ENCODE data around the gene CDKN2B.

CDKN2B gene

GRCh38 chr9:21993893-21994555 lies 15.1 kb downstream of the CDKN2B start, which contains the start of gene CDKN2A:
CDKN2A (minus strand) TSS chr9:21994392.
- no peak for DNase-seq (ENCODE audit: low spot score)

DNA sequence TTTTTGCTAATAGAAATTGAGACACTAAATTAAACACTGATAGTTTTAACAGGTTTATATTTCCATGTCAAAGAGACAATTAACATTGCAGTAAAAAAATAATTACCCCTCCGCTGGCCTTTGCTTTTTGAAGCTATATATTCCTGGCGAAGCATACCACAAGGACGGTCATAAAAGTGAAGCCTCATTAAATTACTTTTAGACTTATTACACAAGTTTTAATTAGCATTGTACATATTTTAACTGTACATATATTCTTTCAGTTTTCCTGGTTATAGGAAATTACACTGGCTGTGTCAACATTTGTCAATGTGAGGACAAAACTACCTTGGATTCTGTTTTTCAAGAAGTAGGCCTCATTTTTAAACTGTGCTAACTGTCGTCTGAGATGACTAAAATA lies 16.1 kb downstream of the CDKN2B start:
- no peak for DNase-seq (ENCODE audit: low spot score)

DNA sequence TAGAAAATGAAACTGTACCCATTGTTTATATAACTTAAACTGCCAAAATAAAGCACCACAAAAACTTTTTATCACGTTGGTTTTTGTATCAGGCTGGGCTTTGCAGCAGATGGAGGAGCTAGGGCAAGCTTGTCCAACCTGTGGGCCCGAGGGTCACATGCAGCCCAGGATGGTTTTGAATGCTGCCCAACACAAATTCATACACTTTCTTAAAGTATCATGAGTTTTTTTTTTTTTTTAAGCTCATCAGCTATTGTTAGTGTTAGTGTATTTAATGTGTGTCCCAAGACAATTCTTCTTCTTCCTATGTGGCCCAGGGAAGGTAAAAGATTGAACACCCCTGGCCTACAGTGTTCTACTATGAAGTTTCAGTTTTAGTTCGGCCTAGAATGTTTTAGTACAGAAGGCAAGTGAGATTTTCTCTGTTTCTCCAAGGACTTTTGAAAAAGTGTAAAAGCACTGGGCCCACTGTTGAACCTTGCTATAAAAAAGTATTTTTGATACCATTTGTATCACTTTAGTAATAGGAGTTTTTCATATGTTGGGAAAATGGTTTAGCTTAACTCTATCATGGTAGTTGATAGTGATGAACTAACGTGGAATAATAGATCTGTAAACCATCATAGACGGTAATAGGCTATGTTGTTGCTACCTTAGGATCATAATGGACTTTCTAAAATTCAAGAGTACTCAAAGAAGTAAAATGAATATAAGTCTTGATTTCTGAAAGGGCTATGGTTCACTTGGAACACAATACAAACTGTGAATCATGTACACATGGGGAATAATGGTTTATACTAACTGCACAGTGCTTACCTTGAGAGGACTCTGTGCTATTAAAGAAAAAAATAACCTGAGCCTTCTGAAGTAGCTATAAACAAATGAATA lies 17.8 kb downstream of the CDKN2B start:
- no peak for DNase-seq (ENCODE audit: low spot score)

- DNase-seq (ENCODE audit: low spot score) = no peak
Observed at GRCh38 chr9:21989440-21990189, 19.5 kb downstream of the CDKN2B start.

DNA sequence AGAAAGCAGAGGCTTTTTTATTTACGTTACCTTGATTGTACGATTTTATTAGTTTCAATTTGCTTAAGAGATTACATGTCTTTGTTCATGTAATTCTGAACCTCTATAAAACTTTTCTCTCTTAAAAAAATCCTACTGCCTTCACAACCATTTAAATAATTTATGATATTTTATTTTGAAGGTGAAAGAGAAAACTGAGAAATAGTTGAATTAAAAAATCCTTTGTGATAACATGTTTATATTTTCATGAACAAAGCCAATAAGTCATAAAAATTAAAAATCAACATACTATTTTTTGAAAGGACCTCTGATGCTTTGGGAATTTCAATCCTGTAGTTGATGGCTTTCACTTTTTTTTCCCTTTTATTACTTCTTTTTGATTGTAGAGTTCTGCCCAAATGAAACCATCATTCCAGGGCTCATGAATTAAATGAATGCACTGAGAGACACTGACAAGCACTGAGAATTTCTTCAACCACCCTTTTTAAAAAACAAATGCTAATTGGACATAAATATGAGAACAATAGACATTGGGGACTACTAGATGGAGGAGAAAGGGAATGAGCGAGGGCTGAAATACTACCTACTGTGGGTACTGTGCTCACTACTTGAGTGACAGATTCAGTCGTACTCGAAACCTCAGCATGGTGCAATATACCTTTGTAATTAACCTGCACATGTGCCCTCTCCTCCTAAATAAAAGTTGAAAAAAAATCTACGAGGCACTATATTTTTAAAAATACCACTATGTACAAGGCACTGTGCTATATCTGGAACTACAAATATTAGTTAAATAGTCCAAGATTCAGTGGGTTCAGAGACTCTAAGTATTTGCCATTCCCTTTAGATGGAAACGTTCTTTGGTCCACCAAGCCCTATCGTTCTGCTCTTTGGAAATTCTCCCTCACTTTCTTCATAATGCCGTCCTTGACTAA lies 20.8 kb downstream of the CDKN2B start:
- DNase-seq (ENCODE audit: low spot score) = no peak

- no peak for DNase-seq (ENCODE audit: low spot score)
Observed at GRCh38 chr9:21985964-21986667, 23.0 kb downstream of the CDKN2B start.

DNA sequence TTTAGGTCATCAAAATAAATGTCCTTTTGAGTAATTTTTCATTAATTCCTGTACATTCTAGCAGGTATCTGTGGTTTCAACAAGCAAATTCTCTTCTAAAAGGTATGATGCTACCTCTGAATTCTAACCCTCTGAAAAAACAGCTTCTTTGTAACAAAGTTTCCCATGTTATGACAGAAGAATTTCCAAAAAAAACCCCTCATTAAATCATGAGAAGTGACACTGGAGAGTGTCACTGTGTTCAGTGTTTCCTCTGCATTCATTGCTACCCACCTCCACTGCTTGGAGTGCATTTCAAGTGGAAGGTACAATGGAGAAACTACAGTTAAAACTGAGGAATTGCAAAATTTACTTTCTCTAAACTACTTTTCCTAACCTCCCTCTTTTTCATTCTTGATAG lies 25.0 kb downstream of the CDKN2B start:
- DNase-seq (ENCODE audit: low spot score) = no peak

DNA sequence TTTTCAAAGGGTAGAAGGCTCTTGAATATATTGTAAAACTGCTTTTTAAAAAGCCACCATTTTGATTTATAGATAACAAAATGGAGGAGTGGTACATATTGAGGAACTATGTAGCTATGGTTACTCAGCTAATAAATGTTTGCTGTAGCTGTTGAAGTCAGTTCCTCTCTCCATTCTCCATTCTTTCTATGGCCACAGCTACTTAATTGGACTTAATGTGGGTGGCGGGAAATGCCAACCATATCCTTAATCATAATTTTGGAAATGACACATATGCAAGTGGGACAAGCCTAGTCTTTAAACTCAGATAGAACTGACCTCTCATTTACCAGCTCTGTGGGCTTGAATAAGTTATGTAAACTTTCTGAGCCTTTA lies 25.6 kb downstream of the CDKN2B start:
- DNase-seq (ENCODE audit: low spot score) = no peak

- no peak for DNase-seq (ENCODE audit: low spot score)
Observed at GRCh38 chr9:21982861-21983560, 26.1 kb downstream of the CDKN2B start.

- DNase-seq (ENCODE audit: low spot score) = no peak
Observed at GRCh38 chr9:21982391-21982790, 26.7 kb downstream of the CDKN2B start.

DNA sequence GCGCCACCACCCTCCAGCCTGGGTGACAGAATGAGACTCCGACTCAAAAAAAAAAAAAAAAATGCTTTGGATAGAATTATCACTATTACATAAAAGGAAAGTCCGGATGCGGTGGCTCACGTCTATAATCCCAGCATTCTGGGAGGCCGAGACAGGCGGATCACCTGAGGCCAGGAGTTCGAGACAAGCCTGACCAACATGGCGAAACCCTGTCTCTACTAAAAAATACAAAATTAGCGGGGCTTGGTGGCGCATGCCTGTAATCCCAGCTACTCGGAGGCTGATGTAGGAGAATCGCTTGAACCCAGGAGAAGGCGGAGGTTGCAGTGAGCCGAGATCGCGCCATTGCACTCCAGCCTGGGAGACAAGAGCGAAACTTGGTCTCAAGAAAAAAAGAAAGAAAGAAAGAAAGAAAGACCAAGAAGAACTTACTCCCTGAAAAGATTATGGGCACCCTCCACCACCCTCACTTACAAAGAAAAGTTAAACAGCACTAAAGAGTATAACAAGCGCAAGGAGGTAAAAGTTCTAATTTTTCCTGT lies 32.7 kb downstream of the CDKN2B start:
- DNase-seq (ENCODE audit: low spot score) = no peak

GRCh38 chr9:21974722-21975409 lies 34.2 kb downstream of the CDKN2B start:
- DNase-seq (ENCODE audit: low spot score) = peak; percentile 16

DNA sequence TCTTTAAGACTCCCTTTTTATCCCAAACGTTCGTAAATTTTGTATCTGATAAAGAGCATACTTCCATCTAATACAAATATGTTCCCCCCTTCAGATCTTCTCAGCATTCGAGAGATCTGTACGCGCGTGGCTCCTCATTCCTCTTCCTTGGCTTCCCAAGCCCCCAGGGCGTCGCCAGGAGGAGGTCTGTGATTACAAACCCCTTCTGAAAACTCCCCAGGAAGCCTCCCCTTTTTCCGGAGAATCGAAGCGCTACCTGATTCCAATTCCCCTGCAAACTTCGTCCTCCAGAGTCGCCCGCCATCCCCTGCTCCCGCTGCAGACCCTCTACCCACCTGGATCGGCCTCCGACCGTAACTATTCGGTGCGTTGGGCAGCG lies 34.8 kb downstream of the CDKN2B start:
- DNase-seq (ENCODE audit: low spot score) = no peak

DNA sequence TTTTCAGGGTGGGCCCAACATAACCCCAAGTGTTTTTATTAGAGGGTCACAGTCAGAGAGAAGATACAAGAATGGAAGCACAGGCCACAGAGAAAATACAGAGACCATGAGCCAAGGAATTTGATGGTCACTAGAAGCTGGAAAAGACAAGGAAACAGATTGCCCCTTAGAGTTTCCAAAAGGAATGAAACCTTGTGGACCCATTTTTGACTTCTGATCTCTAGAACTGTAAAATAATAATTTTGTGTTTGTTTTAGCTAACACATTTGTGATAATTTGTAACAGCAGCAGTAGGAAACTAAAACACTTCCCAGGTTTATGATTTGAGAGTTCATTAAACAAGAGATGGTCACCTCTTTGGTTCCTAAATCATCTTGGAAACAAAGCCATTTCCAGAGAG lies 36.7 kb downstream of the CDKN2B start:
- no peak for DNase-seq (ENCODE audit: low spot score)

DNA sequence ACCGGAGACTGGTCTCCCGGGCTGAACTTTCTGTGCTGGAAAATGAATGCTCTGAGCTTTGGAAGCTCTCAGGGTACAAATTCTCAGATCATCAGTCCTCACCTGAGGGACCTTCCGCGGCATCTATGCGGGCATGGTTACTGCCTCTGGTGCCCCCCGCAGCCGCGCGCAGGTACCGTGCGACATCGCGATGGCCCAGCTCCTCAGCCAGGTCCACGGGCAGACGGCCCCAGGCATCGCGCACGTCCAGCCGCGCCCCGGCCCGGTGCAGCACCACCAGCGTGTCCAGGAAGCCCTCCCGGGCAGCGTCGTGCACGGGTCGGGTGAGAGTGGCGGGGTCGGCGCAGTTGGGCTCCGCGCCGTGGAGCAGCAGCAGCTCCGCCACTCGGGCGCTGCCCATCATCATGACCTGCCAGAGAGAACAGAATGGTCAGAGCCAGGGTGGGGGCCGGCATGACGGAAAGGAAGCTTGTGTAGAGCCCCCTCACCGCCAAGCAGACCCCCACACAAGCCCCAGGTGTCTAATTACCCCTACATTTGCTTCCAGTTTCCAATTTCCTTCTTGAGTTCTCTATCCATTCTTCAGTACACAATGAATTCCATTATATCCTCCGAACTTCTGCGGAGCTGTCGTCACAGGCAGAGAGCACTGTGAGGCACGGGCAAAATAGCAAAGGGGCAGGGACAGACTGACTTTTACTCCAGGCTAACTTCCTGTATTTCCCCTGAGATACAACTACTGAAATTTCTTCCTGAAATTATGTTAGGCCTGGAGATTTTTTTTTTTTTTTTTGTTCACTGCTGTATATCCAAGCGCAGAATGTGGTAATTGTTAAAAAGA lies 38.1 kb downstream of the CDKN2B start:
- no peak for DNase-seq (ENCODE audit: low spot score)

GRCh38 chr9:21969951-21970799 lies 38.9 kb downstream of the CDKN2B start:
- DNase-seq (ENCODE audit: low spot score) = no peak
